K562 (cell line): ENCODE measurements around the gene HACL1. TPM values are rescaled to one million over a fixed set of nuclear protein-coding genes. Genes with fewer than 3 reads are reported as not detected.

ENCODE experiments used
- ATAC-seq: fragments of 200-7000 bp; cut with Tn5 transposase; 3 replicates; pipeline ENCODE4 v1.9.1; 2020; ENCODE audit warnings: moderate library complexity
- BruUV-seq: library from RNA; stranded (reverse); fragments of 400-500 nt; replicated peaks from 2 replicates; lab custom pipeline; 2021; lab: Mats Ljungman, UMichigan
- CTCF ChIA-PET: fragments of 300-600 bp; formaldehyde crosslinking; extraction: SDS; loops from one replicate; lab custom pipeline; 2021; ENCODE audit warnings: low intra/inter-chr PET ratio; lab: Yijun Ruan, JAX
- POLR2A ChIA-PET: fragments of 300-600, 350-650 bp; sonication (Branson Sonifier 250); formaldehyde crosslinking; extraction: SDS; loops from one replicate; lab custom pipeline; 2021; ENCODE audit warnings: antibody characterized with exemption, inconsistent platforms; lab: Yijun Ruan, JAX
- DNase-seq, 4 experiments: peaks; one replicate each; pipeline versions ENCODE4 v3.0.0 to v3.0.0-alpha.2; 2011 to 2018; ENCODE audit warnings: low spot score in 3 of 4, mixed read lengths in 3 of 4; ENCODE audit errors: extremely low read depth in 1 of 4
- FAIRE-seq: peaks from 2 replicates; lab custom pipeline; 2011; peaks lifted over from hg19 to GRCh38; lab: Jason Lieb, UNC
- H2AFZ ChIP-seq: 2 replicates; pipeline ENCODE4 v1.6.0; 2011; ENCODE audit warnings: low read depth, low read length, control low read depth, inconsistent platforms
- H3K27ac ChIP-seq: fragments of 200-600 bp; 3 replicates; pipeline ENCODE4 v1.8.0; 2011; ENCODE audit warnings: low read depth, mild to moderate bottlenecking, control low read depth, inconsistent platforms, low read length, moderate library complexity, mixed read lengths; ENCODE audit errors: extremely low read depth
- H3K27me3 ChIP-seq, 2 experiments: fragments of 300-600 bp in 1 of 2; 2 replicates in 1 of 2; 3 replicates in 1 of 2; pipeline versions ENCODE4 v1.6.0 to v1.8.0; 2011; ENCODE audit warnings: inconsistent platforms in 2 of 2, low read length in 2 of 2, mild to moderate bottlenecking in 1 of 2, mixed read lengths in 1 of 2, moderate library complexity in 1 of 2; ENCODE audit not compliant: control insufficient read depth in 2 of 2, insufficient read depth in 2 of 2
- H3K36me3 ChIP-seq: fragments of 300-600 bp; 3 replicates; pipeline ENCODE4 v1.8.0; 2011; ENCODE audit warnings: mild to moderate bottlenecking, low read length, inconsistent platforms; ENCODE audit not compliant: control insufficient read depth, insufficient read depth
- H3K4me1 ChIP-seq, 2 experiments: fragments of 200-600 bp in 1 of 2; replicated peaks in 1 of 2; 2 replicates in 1 of 2; 3 replicates in 1 of 2; pipeline versions ENCODE4 v1.5.1 to v1.8.0; 2011; ENCODE audit warnings: inconsistent platforms in 2 of 2, low read length in 2 of 2, mild to moderate bottlenecking in 1 of 2, mixed read lengths in 1 of 2, moderate library complexity in 1 of 2; ENCODE audit not compliant: control insufficient read depth in 2 of 2, insufficient read depth in 2 of 2
- H3K4me2 ChIP-seq: 2 replicates; pipeline ENCODE4 v1.6.1; 2011; ENCODE audit warnings: low read length, control low read depth, inconsistent platforms, mixed read lengths; ENCODE audit not compliant: insufficient read depth
- H3K4me3 ChIP-seq: fragments of 200-600 bp; sonication (generic), shearing (Covaris generic); 2 replicates; pipeline ENCODE4 v1.5.1; 2016; ENCODE audit warnings: control low read depth, inconsistent platforms
- H3K79me2 ChIP-seq: fragments of 200-600 bp; 3 replicates; pipeline ENCODE4 v1.8.0; 2011; ENCODE audit warnings: low read length, inconsistent platforms; ENCODE audit not compliant: control insufficient read depth, insufficient read depth
- H3K9ac ChIP-seq, 2 experiments: 2 replicates each; pipeline versions ENCODE4 v1.6.0 to v1.6.1; 2011; ENCODE audit warnings: low read depth in 2 of 2, low read length in 2 of 2, control low read depth in 1 of 2, inconsistent platforms in 1 of 2, mild to moderate bottlenecking in 1 of 2, mixed read lengths in 1 of 2; ENCODE audit not compliant: insufficient read depth in 1 of 2
- H3K9me1 ChIP-seq: one replicate; pipeline ENCODE4 v1.6.0; 2011; ENCODE audit warnings: inconsistent platforms, mild to moderate bottlenecking, low read length, moderate library complexity; ENCODE audit not compliant: control insufficient read depth, insufficient read depth
- H3K9me3 ChIP-seq: replicated peaks from 2 replicates; pipeline ENCODE4 v1.5.1; 2011; ENCODE audit warnings: low read depth, low read length, inconsistent platforms; ENCODE audit not compliant: control insufficient read depth, insufficient read depth
- H4K20me1 ChIP-seq: replicated peaks from 2 replicates; pipeline ENCODE4 v1.6.1; 2011; ENCODE audit warnings: low read length, inconsistent platforms, mixed read lengths; ENCODE audit not compliant: control insufficient read depth, insufficient read depth
- ESRRB ChIP-seq: fragments of 250-450 bp; sonication (Bioruptor Pico); IDR thresholded peaks from 2 replicates; pipeline ENCODE4 v1.5.0; 2020; ENCODE audit warnings: mild to moderate bottlenecking, moderate library complexity, borderline replicate concordance
- ZKSCAN1 ChIP-seq: fragments of 150-350 bp; IDR thresholded peaks from 2 replicates; pipeline ENCODE4 v1.6.1; 2016; ENCODE audit warnings: low read depth, low read length
- WGBS: fragments of 100-300 bp; shearing (Covaris generic); methylation state at CpG from one replicate; pipeline ENCODE4 v1.1.6; 2016; ENCODE audit warnings: low coverage, mixed read lengths; ENCODE audit not compliant: insufficient coverage; ENCODE audit errors: missing lambda C conversion rate; 5-methylcytosine and 5-hydroxymethylcytosine counted together
- in situ Hi-C: fragments of 300-500 bp; cut with MboI; formaldehyde crosslinking; loops from 4 replicates; pipeline ENCODE4 v1.15.0; 2018; ENCODE audit warnings: inconsistent platforms, mixed read lengths
- intact Hi-C: fragments of 100-400 bp; cut with micrococcal nuclease; formaldehyde crosslinking; loops from 2 replicates; pipeline ENCODE4 v1.14.2; 2022
- polyA plus RNA-seq, 8 experiments: library from polyadenylated mRNA; depleted of rRNA in 4 of 8; stranded (reverse) in 5 of 8; unstranded in 3 of 8; fragments of >200 nt; fragmentation: Nextera tagmentation in 2 of 8; fragmentation: Illumina TruSeq in 1 of 8; extraction: Ambion mirVana in 2 of 8; extraction: Trizol in 1 of 8; gene quantifications; 2 replicates each; pipeline versions ENCODE4 v1.2.1 to v1.2.3, GENCODE V29; 2011 to 2014; ENCODE audit warnings: inconsistent platforms in 1 of 8, missing spikeins in 1 of 8
- total RNA-seq, 7 experiments: library from RNA; depleted of rRNA in 6 of 7; stranded (reverse); fragments of >200 nt in 6 of 7; fragmentation: Illumina TruSeq in 2 of 7; extraction: Trizol in 2 of 7; gene quantifications; 2 replicates each; pipeline versions ENCODE4 v1.2.1 to v1.2.3, GENCODE V29; 2011 to 2021; ENCODE audit warnings: low replicate concordance in 1 of 7
- TF ChIP-seq, protein P1 (sequence below): fragments of 450-650 bp; formaldehyde crosslinking; IDR thresholded peaks from 2 replicates; pipeline ENCODE4 v1.4.0; 2020; ENCODE audit warnings: mild to moderate bottlenecking, moderate library complexity
- TF ChIP-seq, protein P2 (sequence below): sonication (generic); formaldehyde crosslinking; IDR thresholded peaks from 2 replicates; pipeline ENCODE4 v1.8.0; 2022; ENCODE audit warnings: missing genetic modification reagents, mild to moderate bottlenecking, borderline replicate concordance

HACL1 gene
- total and polyA plus RNA-seq, 9 of the 15 experiments (the other 6 are each of a cell fraction or from before 2014, with no cell fraction given), result 18.9 to 61.5 (median 30.5) TPM

- Histone ChIP-seq H3K9me1 (no peaks in the 10 kb centered on the region), H3K9ac (no peak overlapping the region), H2AFZ (no peak overlapping the region), H3K4me1 (no peaks in the 10 kb centered on the region), H3K36me3 (no peaks in the 10 kb centered on the region), H3K4me2 (no peak overlapping the region), H3K4me3 (no peak overlapping the region), H3K9me3 (no peaks in the 10 kb centered on the region), H3K79me2 (no peaks in the 10 kb centered on the region), H3K27me3 (peaks cover 0 to 15% of the 10 kb centered on the region in 2 experiments; a peak in 2 of 5 replicates), H4K20me1 (no peaks in the 10 kb centered on the region), H3K27ac (no peak overlapping the region)
- in situ Hi-C loops (loop anchor here (25.0 kb wide), 1 partner anchor 899 kb away; no protein-coding TSS in a partner anchor), intact Hi-C loops (loop anchor here (10.0 kb wide), 3 partner anchors 336 to 906 kb away; partner anchors contain the start of gene CAPN7)
- peak; percentile 42; the same call in 1 of the 2 replicates for TF ChIP-seq ZKSCAN1
- TF ChIP-seq, protein P1, sequence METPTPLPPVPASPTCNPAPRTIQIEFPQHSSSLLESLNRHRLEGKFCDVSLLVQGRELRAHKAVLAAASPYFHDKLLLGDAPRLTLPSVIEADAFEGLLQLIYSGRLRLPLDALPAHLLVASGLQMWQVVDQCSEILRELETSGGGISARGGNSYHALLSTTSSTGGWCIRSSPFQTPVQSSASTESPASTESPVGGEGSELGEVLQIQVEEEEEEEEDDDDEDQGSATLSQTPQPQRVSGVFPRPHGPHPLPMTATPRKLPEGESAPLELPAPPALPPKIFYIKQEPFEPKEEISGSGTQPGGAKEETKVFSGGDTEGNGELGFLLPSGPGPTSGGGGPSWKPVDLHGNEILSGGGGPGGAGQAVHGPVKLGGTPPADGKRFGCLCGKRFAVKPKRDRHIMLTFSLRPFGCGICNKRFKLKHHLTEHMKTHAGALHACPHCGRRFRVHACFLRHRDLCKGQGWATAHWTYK (CRISPR knock-in tag), result peak; percentile 76; the same call in 1 of the 2 replicates
- TF ChIP-seq, protein P2, sequence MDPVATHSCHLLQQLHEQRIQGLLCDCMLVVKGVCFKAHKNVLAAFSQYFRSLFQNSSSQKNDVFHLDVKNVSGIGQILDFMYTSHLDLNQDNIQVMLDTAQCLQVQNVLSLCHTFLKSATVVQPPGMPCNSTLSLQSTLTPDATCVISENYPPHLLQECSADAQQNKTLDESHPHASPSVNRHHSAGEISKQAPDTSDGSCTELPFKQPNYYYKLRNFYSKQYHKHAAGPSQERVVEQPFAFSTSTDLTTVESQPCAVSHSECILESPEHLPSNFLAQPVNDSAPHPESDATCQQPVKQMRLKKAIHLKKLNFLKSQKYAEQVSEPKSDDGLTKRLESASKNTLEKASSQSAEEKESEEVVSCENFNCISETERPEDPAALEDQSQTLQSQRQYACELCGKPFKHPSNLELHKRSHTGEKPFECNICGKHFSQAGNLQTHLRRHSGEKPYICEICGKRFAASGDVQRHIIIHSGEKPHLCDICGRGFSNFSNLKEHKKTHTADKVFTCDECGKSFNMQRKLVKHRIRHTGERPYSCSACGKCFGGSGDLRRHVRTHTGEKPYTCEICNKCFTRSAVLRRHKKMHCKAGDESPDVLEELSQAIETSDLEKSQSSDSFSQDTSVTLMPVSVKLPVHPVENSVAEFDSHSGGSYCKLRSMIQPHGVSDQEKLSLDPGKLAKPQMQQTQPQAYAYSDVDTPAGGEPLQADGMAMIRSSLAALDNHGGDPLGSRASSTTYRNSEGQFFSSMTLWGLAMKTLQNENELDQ (CRISPR knock-in tag), result no peak
- no peak for TF ChIP-seq ESRRB
- ATAC-seq, result no peak
- no peak for DNase-seq
- FAIRE-seq, result no peak
- no TSS peak for BruUV-seq
- CTCF ChIA-PET, result no interaction called here
- 22% methylated on average over 6 of the region's 6 CpGs for WGBS
- POLR2A ChIA-PET, result interaction anchor here (1.0 kb wide), 1 partner anchor 34 kb away, joined by 4 read pairs; no protein-coding TSS in a partner anchor
Observed at GRCh38 chr3:15638193-15638890, 37.0 kb upstream of the HACL1 start.
